ENCODE results near the gene SAP130. TPM values are rescaled to one million over a fixed set of nuclear protein-coding genes. Genes with fewer than 3 reads are reported as not detected.

Gene SAP130
- total RNA-seq, 4 donors from 2014 or later: 14.7 to 19.9 (median 18.2) TPM

DNA sequence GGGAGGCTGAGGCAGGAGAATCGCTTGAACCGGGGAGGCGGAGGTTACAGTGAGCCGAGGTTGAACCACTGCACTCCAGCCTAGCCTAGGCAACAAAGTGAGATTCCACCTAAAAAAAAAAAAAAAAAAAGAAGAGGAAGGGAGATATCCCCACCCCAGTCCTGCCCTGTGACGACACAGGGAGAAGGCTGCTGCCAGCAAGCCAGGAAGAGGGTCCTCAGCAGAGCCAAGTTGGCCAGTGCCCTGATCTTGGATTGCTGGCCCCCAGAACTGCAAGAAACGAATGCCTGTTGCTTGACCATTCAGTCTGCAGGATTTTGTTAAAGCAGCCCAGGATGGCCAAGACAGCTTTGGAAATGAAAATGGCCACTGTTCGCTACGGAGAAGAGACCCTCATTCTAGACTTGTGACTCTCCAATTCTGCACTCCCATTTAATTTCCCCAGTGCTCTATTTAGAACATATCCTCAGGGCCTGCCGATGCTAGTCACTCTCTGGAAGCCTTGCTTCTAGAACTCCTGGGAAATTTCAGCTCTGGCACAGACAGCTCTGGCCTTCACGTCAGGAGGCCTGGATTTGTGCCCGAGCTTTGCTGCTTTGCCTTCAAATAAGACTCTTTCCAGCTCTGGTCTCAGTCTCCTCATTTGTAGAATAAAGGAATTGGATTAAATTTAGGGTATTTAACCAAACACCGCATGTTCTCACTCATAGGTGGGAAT, 126.4 kb downstream of the SAP130 start:
- no peaks in the 10 kb centered on the region for H3K36me3 ChIP-seq
- 71% methylated on average over 12 of the region's 12 CpGs for WGBS

DNA sequence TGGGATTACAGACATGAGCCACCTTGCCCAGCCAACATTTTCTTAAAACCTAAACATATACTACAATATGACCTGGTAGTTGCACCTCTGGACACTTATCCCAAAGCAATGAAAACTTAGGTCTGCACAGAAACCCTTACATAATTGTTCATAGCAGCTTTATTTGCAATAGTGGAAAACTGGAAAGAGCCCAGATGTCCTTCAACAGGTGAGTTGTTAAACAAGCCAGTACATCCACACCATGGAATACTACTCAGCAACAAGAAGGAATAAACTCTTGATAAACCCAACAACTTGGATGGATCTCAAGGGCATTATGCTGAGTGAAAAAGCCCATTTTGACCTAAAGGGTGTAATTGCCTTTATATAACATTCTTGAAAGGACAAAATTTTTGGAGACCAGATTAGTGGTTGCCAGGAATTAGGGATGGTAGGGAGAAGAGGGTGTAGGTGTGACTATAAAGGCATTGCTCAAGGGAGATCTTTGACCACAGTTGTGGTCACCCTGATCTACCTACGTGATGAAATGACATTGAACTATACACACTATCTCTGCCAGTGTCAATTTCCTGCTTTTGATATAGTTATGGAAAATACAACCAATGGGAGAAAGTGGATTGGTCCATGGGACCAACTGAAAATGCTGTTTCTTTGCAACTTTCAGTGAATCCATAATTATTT, 130.2 kb downstream of the SAP130 start:
- no peak overlapping the region for H3K27ac ChIP-seq
- TF ChIP-seq EP300 (IDR thresholded peaks at IDR 0.05) (no peak), POLR2AphosphoS5 (IDR thresholded peaks at IDR 0.05) (no peak), POLR2A (IDR thresholded peaks at IDR 0.05) (no peak)
- TF ChIP-seq, protein P1, sequence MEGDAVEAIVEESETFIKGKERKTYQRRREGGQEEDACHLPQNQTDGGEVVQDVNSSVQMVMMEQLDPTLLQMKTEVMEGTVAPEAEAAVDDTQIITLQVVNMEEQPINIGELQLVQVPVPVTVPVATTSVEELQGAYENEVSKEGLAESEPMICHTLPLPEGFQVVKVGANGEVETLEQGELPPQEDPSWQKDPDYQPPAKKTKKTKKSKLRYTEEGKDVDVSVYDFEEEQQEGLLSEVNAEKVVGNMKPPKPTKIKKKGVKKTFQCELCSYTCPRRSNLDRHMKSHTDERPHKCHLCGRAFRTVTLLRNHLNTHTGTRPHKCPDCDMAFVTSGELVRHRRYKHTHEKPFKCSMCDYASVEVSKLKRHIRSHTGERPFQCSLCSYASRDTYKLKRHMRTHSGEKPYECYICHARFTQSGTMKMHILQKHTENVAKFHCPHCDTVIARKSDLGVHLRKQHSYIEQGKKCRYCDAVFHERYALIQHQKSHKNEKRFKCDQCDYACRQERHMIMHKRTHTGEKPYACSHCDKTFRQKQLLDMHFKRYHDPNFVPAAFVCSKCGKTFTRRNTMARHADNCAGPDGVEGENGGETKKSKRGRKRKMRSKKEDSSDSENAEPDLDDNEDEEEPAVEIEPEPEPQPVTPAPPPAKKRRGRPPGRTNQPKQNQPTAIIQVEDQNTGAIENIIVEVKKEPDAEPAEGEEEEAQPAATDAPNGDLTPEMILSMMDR (IDR thresholded peaks at IDR 0.05): no peak
- no peaks in the 10 kb centered on the region for H3K27me3 ChIP-seq
- H3K9me3 ChIP-seq: no peaks in the 10 kb centered on the region
- H3K36me3 ChIP-seq: no peaks in the 10 kb centered on the region
- no peak overlapping the region for H3K4me3 ChIP-seq
- WGBS: 64% methylated on average over 1 of the region's 1 CpG
- no peak for DNase-seq (ENCODE audit: low spot score in 2 of 2)
- no peaks in the 10 kb centered on the region for H3K4me1 ChIP-seq

More for the DNA sequence above, 126.4 kb downstream of the SAP130 start:
- TF ChIP-seq EP300 (IDR thresholded peaks at IDR 0.05): no peak
- no peak for TF ChIP-seq POLR2AphosphoS5 (IDR thresholded peaks at IDR 0.05)
- TF ChIP-seq, protein P1 (IDR thresholded peaks at IDR 0.05): no peak
- no peak for TF ChIP-seq POLR2A (IDR thresholded peaks at IDR 0.05)
- Histone ChIP-seq H3K4me3 (no peak overlapping the region), H3K27ac (no peak overlapping the region), H3K9me3 (no peaks in the 10 kb centered on the region), H3K27me3 (no peaks in the 10 kb centered on the region), H3K4me1 (no peaks in the 10 kb centered on the region)
- DNase-seq (ENCODE audit: low spot score in 2 of 2): no peak

DNA sequence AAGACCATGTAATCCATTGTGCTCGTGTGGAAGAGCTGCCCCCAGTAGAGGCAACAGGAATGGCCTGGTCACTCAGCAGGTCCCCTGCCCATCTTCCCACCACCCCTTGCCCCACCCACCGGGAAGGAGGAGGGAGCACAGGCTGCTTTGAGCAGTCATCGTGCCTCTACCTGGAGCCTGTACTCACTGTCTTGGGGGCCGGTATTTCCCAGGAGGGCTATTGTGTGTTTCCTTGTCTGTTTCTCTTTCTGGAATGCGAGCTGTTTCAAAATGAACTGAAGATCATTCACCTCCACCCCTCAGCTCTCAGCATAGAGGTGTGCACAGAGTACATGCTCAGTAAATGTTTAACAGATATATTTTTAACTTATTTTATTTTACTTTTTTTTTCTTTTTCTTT, 134.4 kb downstream of the SAP130 start:
- WGBS: 60% methylated on average over 5 of the region's 5 CpGs
- TF ChIP-seq, protein P1 (IDR thresholded peaks at IDR 0.05): no peak
- TF ChIP-seq POLR2A (IDR thresholded peaks at IDR 0.05) (no peak), POLR2AphosphoS5 (IDR thresholded peaks at IDR 0.05) (no peak), EP300 (IDR thresholded peaks at IDR 0.05) (no peak)
- DNase-seq (ENCODE audit: low spot score in 2 of 2): no peak
- Histone ChIP-seq H3K36me3 (no peaks in the 10 kb centered on the region), H3K4me3 (no peak overlapping the region), H3K9me3 (no peaks in the 10 kb centered on the region), H3K27me3 (no peaks in the 10 kb centered on the region), H3K4me1 (no peaks in the 10 kb centered on the region), H3K27ac (no peak overlapping the region)

DNA sequence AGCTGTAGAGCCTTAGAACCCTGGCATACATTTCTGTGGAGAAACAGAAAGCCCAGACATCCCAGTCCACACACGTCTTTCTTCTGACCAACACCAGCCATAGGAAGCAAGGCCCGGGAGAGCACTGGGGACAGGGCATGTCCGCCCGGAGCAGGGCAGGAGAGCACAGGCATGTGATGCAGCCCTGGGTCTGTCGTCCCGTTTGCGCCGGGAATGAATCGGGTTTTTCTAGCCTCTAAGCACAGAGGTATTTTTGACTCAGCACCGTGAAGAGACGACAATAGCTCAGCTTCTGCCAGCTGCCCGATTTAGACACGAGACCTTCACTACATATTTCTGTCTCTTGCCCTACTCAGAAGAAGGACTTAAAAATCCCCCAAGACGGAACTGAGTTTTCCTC, 134.8 kb downstream of the SAP130 start:
- no peaks in the 10 kb centered on the region for H3K27me3 ChIP-seq
- no peak overlapping the region for H3K4me3 ChIP-seq
- no peaks in the 10 kb centered on the region for H3K9me3 ChIP-seq
- 89% methylated on average over 14 of the region's 14 CpGs for WGBS
- peaks cover under 1% of the 10 kb centered on the region for H3K4me1 ChIP-seq
- no peak overlapping the region for H3K27ac ChIP-seq
- TF ChIP-seq POLR2AphosphoS5 (IDR thresholded peaks at IDR 0.05): no peak
- TF ChIP-seq, protein P1 (IDR thresholded peaks at IDR 0.05): no peak
- TF ChIP-seq POLR2A (IDR thresholded peaks at IDR 0.05): no peak
- no peak for TF ChIP-seq EP300 (IDR thresholded peaks at IDR 0.05)
- no peak for DNase-seq (ENCODE audit: low spot score in 2 of 2)
- no peaks in the 10 kb centered on the region for H3K36me3 ChIP-seq

DNA sequence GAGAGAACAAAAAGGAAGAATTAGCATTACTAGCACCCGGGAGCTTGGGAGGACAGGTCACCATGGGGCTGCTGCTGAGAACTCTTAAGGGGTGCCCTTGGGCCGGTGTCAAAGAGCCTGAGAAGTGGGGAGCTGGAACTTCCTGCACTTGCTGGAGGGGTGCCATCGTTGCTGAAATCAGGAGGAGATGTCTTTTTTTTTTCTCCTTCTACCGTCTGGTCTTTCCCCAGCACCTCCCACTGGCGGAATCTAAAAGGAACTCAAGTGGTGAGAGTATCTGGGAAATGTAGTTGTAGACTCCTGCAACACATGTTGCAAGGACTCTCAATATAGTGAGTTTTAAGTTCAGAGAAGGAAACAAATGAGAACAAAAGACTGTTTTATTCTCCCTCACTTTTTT, 136.0 kb downstream of the SAP130 start:
- Histone ChIP-seq H3K9me3 (no peaks in the 10 kb centered on the region), H3K27me3 (no peaks in the 10 kb centered on the region), H3K4me1 (peaks cover 12% of the 10 kb centered on the region), H3K36me3 (no peaks in the 10 kb centered on the region), H3K4me3 (no peak overlapping the region), H3K27ac (no peak overlapping the region)
- DNase-seq (ENCODE audit: low spot score in 2 of 2): no peak
- TF ChIP-seq, protein P1 (IDR thresholded peaks at IDR 0.05): no peak
- TF ChIP-seq POLR2A (IDR thresholded peaks at IDR 0.05): no peak
- TF ChIP-seq POLR2AphosphoS5 (IDR thresholded peaks at IDR 0.05): no peak
- no peak for TF ChIP-seq EP300 (IDR thresholded peaks at IDR 0.05)
- 51% methylated on average over 5 of the region's 5 CpGs for whole genome bisulfite sequencing

Data from suprapubic skin (tissue), 4 donors.